ENCODE results near the gene CACHD1.

DNA sequence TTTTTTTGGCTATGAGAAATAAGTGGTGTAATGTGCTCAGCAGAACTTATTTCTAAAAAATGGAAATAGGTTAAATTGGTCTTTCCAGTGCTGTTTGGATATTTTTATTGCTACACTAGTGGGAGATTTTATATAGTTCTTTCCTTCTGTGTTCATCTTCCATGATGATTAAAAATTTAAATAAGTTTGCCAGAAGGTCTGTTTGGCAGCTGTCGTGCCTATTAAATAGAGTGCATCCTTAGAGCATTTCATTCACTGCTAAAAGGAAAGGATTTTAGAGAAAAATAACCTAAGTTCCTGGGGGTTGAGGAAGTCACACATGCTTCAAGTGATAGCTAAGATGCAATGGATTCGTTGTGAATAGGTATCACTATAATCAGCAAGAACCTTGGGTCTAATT is 245.3 kb downstream of the CACHD1 start:
- TF ChIP-seq, protein P1, sequence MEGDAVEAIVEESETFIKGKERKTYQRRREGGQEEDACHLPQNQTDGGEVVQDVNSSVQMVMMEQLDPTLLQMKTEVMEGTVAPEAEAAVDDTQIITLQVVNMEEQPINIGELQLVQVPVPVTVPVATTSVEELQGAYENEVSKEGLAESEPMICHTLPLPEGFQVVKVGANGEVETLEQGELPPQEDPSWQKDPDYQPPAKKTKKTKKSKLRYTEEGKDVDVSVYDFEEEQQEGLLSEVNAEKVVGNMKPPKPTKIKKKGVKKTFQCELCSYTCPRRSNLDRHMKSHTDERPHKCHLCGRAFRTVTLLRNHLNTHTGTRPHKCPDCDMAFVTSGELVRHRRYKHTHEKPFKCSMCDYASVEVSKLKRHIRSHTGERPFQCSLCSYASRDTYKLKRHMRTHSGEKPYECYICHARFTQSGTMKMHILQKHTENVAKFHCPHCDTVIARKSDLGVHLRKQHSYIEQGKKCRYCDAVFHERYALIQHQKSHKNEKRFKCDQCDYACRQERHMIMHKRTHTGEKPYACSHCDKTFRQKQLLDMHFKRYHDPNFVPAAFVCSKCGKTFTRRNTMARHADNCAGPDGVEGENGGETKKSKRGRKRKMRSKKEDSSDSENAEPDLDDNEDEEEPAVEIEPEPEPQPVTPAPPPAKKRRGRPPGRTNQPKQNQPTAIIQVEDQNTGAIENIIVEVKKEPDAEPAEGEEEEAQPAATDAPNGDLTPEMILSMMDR (IDR thresholded peaks at IDR 0.05), result no peak
- no peak for TF ChIP-seq POLR2A (IDR thresholded peaks at IDR 0.05)
- TF ChIP-seq POLR2AphosphoS5 (IDR thresholded peaks at IDR 0.05), result no peak
- TF ChIP-seq EP300 (IDR thresholded peaks at IDR 0.05), result no peak

Measured in gastroesophageal sphincter (tissue), 3 donors.